Measurements from ENCODE around the gene SMYD5.

Gene SMYD5

GRCh38 chr2:73268366-73268829 is 54.4 kb downstream of the SMYD5 start:
- Mint-ChIP-seq H3K4me1 (ENCODE audit: low read depth) (peaks cover 10% of the 10 kb centered on the region), H3K27ac (no peak overlapping the region), H3K4me3 (peak overlapping the region; percentile 25), H3K9me3 (no peaks in the 10 kb centered on the region), H3K36me3 (ENCODE audit: low read depth) (peaks cover 30% of the 10 kb centered on the region), H3K27me3 (no peaks in the 10 kb centered on the region)

GRCh38 chr2:73268830-73269685 is 55.0 kb downstream of the SMYD5 start:
- peaks cover 10% of the 10 kb centered on the region for H3K4me1 Mint-ChIP-seq (ENCODE audit: low read depth)
- no peak overlapping the region for H3K27ac Mint-ChIP-seq
- peak overlapping the region; percentile 25 for H3K4me3 Mint-ChIP-seq
- H3K9me3 Mint-ChIP-seq = no peaks in the 10 kb centered on the region
- H3K36me3 Mint-ChIP-seq (ENCODE audit: low read depth) = peaks cover 30% of the 10 kb centered on the region
- H3K27me3 Mint-ChIP-seq = no peaks in the 10 kb centered on the region

- Mint-ChIP-seq H3K4me1 (ENCODE audit: low read depth) (peaks cover 10% of the 10 kb centered on the region), H3K36me3 (ENCODE audit: low read depth) (peaks cover 27% of the 10 kb centered on the region), H3K27ac (no peak overlapping the region), H3K27me3 (no peaks in the 10 kb centered on the region), H3K4me3 (no peak overlapping the region), H3K9me3 (no peaks in the 10 kb centered on the region)
Measured at GRCh38 chr2:73269686-73270465, 55.8 kb downstream of the SMYD5 start.

GRCh38 chr2:73272270-73272669 is 58.2 kb downstream of the SMYD5 start:
- peaks cover 10% of the 10 kb centered on the region for H3K4me1 Mint-ChIP-seq (ENCODE audit: low read depth)
- H3K9me3 Mint-ChIP-seq = no peaks in the 10 kb centered on the region
- no peak overlapping the region for H3K27ac Mint-ChIP-seq
- H3K4me3 Mint-ChIP-seq = no peak overlapping the region
- H3K27me3 Mint-ChIP-seq = no peaks in the 10 kb centered on the region
- peaks cover 35% of the 10 kb centered on the region for H3K36me3 Mint-ChIP-seq (ENCODE audit: low read depth)

All from stimulated activated naive CD8-positive, alpha-beta T cell treated with anti-CD3 and anti-CD28 coated beads, Interleukin-15, Interleukin-2, amounts not matched to agents 100 ng/mL and 50 ng/mL, for 24 hours (primary cell).